GM12864 (cell line): ENCODE measurements around the gene GNAT3.

ENCODE experiments used
- DNase-seq: peaks from one replicate; pipeline ENCODE4 v3.0.0-alpha.2; 2011; ENCODE audit warnings: low read depth
- H3K4me3 ChIP-seq: 2 replicates; pipeline ENCODE4 v1.5.1; 2011; ENCODE audit warnings: mild to moderate bottlenecking, low read depth, low read length, control low read depth
- CTCF ChIP-seq: IDR thresholded peaks from 2 replicates; pipeline ENCODE4 v1.5.1; 2011; ENCODE audit warnings: low read depth, mild to moderate bottlenecking, moderate library complexity, low read length, control low read depth, inconsistent platforms; ENCODE audit errors: missing control alignments

GNAT3 gene

DNA sequence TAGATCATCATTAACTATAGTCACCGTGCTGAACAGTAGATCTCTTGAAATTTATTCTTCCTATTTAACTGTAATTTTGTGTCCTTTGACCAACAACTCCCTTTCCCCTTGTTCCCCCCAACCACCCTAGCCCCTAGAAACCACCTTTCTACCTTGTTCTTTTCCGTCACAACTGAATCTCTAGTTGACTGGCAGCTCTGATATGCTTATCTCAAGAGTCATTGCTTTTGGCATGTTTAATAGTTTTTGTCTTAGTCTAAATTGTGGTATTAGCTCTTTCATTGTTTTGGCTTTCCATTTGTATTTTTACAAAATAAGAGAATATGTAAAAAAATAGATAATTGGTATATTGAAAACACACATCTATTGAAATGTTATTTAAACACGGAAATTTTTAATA, 1.8 kb downstream of the GNAT3 start:
- H3K4me3 ChIP-seq, result no peak overlapping the region
- no peak for DNase-seq
- no peak for TF ChIP-seq CTCF

DNA sequence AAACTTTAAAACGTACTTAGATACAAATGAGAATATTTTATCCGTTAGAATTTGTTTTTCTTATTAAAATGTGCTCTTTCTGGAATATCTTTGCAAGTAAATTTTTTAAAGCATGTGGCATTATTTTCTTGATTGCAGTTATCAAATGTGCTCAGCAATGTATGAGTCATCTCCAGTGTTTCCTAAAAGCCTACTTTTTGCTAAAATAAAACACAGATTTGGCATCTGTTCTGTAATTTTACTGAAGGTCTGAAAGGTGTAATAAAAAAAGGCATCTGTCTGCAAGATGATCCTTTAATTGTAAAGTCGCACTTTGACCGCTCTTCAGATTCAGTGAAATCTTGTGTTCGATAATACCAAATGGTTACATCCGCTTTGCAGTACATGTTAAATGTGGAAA, 3.4 kb downstream of the GNAT3 start:
- TF ChIP-seq CTCF, result no peak
- DNase-seq, result no peak
- no peak overlapping the region for H3K4me3 ChIP-seq

- TF ChIP-seq CTCF, result no peak
- no peak for DNase-seq
- H3K4me3 ChIP-seq, result no peak overlapping the region
These were observed 5.9 kb downstream of the GNAT3 start for GRCh38 chr7:80505900-80506500.

DNA sequence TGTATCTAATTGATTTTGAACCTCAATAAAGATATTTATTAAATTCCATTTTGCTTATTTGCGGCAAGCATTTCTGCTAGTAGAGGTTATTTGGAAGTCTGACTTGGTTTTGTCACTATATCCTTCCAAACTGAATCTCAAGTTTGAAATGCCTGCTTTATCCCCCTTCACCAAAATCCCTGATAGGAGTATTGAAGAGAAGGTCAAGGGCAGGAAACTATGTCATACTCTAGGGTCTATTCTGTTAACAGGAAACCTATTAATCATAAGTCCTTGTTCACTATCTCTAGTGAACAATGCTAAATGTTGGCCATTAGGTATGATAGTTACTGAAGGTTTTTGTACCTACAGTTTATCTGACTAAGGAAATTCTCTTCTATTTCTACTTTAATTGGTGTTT, 11.5 kb downstream of the GNAT3 start:
- TF ChIP-seq CTCF, result no peak
- no peak for DNase-seq
- no peak overlapping the region for H3K4me3 ChIP-seq

DNA sequence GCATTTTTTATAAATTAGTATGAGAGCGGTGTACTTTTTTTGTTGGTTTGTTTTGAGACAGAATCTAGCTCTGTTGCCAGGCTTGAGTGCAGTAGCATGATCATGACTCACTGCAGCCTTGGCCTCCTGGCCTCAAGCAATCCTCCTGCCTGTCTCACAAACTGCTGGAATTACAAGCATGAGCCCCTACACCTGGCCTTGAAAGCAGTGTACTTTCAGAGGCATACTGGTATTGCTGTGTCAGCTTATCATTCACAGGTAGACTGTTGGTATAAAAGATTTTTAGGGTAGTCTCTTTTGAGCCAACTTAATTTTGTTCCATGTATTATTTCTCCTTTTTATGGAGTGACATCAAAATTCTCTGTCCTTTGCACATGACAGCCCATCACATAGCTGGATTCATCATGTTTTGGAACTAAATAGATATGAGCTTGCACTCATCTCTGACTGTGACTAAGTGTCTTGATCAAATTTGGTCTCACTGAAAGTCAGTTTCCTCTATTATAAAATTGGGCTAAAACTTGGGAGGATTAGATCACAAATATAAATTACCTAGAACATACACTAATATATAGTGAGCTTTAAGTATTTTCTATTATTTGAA, 12.4 kb downstream of the GNAT3 start:
- no peak for DNase-seq
- no peak for TF ChIP-seq CTCF
- H3K4me3 ChIP-seq, result no peak overlapping the region

- no peak for DNase-seq
These were observed 13.1 kb downstream of the GNAT3 start for GRCh38 chr7:80498481-80499349.

More at GRCh38 chr7:80498481-80499349, 13.1 kb downstream of the GNAT3 start:
- no peak overlapping the region for H3K4me3 ChIP-seq
- TF ChIP-seq CTCF, result no peak
